Midbrain (tissue), 1 donor: Measurements from ENCODE around the gene KLHDC4.

Source experiments
- DNase-seq: peaks from one replicate; lab custom pipeline; 2025; lab: John Stamatoyannopoulos, UW

The KLHDC4 gene

DNA sequence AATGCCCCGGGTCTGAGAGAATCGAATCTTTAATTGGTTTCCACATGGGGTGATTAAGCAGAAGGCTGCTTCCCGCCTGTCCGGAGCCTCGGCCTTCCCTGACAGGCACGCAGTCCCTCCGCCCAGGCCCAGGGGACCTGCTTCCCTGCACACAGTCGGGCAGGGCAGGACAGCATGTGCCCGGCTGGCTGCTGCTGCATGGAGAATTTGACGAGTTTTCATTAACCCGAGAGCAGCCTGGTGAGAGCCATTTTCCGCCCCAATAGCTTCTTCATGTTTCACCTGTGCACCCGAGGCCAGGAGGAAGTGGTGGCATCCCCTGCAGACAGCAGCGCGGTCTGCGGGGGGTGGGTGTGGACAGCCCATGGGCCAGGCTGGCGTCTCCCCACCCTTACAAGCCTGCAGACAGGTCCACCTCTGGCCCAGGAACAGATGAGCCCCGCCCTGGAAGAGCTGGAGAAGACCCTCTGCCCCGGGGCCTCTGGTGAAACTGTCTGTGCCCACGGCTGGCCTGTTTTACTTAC, 67.0 kb downstream of the KLHDC4 start:
- no peak for DNase-seq

DNA sequence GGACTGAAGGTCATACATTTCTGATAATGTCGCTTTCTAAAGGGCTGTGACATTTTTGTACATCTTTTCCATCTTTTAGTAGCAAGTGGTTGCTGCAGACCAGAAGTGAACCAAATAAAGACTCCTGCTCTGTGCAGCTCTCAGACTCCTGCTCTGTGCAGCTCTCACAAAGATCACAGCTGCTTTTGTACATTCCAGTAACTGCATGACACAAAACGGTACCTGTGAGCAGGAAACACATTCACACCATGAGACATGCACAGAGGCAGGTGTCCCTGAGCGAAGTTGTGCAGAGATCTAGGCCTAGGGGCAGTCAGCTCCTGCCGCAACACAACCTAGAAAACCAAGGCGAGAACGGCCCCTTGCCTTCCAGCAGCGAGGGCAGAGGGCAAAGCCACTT, 67.5 kb downstream of the KLHDC4 start:
- DNase-seq, result no peak

DNA sequence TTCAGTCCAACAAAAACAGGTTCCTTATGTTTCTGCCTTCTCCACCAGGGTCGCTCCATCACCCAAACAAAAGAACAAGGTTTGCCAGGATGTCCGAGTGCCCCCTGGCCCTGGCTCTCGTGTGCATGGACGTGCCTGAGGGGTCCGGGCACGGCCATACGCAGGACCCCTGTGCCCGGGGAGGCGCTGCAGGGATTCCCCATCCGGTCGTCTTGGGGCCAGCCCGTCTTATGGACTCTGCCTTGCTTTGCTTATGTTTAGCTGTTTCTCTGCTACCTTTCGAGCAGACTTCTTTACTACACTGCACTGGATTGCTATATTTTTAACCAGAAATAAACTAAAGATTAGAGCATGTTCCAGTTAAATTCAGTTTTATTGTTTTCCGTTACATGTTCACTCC, 68.0 kb downstream of the KLHDC4 start:
- no peak for DNase-seq

DNA sequence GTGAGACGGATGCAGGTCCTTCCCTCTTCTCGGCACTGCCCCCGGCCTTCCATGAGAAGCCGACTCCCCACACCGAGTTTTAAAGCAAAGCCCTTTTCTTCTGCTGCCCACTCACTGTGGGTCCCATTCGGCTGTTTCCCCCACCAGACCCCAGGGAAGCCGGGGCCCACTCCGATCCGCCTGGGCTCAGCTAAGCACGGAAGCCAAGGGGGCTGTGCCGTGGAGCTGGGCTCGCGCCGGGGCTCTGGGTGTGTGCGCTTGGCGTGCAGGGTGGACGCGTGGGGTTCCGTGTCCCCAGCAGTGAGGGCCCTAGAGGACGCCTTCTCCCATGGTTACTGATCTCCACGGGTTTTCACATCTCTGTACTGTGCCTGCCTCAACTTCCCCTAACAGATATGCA, 68.5 kb downstream of the KLHDC4 start:
- DNase-seq, result no peak

DNA sequence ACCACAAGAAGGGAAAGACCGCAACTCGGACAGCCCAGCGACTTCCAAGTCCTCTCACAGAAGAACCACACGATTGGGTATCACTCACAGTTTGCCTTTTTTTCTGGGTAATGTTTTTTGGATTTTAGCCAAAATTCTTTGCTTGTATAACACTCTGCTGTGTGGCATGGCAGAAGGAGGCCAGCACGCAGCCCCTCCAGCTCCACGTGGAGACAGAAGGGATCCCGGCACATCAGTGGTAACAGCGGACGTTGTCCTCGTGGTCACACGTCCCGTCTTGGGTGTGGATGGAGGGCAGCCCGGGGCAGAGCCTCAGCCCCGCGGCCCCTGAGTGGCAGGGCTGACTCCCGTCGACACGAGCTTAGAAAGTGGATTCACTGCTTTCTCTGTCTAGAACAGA, 69.1 kb downstream of the KLHDC4 start:
- DNase-seq, result no peak

DNA sequence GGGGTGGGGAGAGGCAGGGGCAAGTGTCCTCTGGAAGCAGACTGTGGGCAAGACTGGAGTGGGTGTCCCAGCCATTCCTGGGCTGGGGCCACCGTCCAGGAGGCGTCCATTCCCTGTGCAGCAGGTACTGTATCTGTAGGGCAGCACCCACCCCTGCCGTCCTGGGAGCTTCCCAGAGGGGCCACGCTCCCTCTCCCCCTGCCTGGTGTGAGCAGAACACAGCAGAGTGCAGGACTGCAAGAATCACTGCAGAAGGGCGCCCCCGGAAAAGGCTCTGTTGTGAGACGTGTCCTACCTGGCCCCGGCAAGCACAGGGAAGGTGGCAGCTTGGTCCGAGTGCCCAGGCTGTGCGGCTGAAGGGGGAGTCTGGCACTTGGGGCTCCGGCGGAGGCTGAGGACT, 70.3 kb downstream of the KLHDC4 start:
- DNase-seq, result no peak

DNA sequence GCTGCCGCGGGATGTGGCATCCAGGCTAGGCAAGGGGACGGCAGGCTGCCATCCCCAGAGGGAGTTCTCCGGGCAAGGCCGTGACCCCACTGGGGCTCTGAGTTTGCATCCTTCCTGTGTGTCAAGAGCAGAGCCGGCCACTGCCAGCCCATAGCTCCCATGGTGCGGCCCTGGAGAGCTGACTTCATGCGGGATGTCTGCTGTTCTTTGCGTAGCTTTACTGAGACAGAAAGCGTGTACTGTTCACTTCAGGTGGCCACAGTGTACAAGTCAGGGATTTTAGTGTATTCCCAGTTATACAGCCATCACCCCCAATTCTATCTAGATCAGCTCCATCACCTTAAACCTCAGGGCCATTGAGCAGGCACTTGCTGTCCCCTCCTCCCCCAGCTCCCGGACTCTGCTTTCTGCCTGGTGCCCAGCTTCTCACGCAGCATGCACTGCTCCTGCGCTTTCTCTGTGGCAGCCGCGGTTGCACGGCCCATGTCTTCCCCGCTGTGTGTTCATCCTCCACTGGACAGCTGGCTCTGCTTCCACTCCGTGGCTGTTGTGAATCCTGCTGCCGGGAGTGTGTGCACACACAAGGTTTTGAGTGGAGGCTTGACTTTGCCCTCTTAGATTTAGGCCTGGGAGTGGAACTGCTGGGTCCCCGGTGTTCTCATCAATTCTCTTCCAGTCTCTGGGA, 71.2 kb downstream of the KLHDC4 start:
- no peak for DNase-seq

DNA sequence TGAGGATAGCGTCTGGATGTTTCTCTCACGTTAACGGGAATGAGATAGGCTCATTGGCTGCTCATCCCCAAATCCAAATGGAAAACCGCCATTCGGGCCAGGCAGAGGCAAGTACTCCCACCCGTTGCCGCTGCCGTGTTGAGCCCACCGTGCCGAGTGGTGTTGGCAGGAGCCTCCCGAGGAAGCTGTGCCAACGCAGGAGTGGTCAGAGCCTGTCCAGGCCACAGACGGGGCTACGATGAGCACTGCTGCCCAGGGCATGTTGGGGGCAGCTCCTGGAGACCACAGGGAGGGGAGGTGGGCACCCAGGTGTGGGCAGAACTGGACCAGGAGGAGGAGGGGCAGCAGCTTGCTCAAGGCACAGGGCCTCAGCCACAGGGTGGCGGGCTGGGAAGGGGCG, 72.0 kb downstream of the KLHDC4 start:
- DNase-seq, result no peak

DNA sequence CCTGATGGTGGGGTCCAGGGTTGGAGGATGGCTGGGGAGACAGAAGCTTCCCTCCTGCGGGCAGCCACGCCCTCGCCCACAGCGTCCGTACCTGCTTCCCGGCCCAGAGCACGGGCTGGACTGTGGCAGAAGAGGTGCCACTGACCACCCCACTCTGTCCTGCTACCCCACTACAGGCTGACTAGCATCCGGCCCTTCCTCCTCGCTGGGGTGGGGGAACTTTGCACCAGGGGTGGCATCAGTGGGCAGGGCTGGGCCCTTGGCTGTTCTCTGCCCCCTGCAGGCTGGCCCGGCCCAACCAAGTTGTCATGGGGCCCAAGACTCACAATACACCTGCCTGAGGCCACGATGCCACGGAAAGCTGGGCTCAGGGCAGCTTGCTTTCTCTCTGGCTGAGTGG, 73.0 kb downstream of the KLHDC4 start:
- DNase-seq, result no peak

DNA sequence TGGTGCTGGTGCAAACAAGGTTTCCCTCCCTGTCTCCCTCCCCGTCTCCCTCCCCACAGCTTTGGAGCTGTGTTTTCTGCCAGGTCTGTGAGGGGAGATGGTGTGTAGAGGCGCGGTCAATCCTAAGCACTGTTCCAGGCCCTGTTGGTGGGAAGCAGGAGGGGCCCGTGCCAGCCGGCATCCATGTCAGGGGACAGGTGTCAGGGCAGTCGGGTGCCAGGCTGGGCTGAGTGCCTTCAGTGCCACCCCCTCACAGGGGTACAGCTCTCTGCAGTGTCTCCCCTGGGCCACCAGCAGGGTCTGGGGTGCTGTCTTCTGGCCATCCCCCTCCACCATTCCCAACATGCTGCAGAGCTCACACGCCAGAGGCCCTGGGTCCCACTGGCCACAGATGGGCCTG, 73.6 kb downstream of the KLHDC4 start:
- DNase-seq, result no peak

DNA sequence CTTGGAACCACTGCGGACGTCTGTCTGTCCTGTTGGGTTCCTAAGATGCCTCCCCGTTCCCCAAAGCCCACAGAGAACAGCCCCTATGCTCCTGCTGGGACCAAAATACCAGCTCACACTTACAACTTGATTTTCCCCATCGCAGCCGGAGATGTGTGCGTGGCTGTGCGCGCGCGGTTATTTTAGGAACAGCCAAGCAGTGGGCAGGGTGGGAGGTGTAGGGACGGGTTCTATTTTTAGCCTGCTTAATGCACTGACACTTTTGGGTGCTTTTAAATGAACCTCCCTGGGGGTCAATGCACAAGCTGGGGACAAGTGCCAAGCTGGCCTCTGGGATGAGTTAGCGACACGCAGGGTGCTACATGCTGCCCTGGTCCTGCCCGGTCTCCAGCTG, 74.1 kb downstream of the KLHDC4 start:
- DNase-seq, result no peak

DNA sequence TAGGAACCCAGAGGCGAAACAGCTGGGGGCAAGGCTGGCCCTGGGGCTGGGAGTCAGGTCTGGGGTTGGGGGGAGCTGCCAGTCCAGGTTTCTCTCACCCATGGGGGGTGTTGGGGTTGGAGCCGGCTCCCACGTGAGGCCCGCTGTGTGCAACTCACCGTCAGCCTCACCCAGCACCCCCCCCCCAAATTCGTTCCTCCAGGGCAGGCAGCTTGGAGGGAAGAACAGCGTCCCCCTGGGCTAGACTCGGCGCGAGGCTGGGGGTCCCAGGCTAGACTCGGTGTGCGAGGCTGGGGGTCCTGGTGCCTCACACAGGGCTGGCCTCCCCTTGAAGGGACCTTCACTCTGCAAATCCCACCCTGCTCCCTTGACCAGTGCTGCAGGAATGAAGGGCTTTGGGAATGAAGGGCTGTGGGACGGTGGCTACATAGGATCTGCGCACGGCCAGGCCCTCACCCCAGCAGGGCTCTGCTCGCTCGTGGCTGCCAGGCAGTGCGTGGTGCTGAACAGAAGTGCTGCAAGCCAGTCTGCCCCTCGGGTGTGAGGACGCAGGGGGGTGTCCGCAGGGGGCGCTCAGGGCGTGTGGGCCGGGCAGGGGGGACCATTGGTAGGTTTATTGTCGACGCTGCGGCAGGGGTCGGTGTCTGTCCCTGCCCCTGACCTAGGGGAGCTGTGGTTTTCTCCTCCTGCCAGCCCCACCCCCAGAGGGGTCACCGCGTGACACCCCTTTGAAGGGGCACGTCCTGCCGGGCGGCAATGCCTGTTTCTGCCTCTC, 74.7 kb downstream of the KLHDC4 start:
- DNase-seq, result no peak

DNA sequence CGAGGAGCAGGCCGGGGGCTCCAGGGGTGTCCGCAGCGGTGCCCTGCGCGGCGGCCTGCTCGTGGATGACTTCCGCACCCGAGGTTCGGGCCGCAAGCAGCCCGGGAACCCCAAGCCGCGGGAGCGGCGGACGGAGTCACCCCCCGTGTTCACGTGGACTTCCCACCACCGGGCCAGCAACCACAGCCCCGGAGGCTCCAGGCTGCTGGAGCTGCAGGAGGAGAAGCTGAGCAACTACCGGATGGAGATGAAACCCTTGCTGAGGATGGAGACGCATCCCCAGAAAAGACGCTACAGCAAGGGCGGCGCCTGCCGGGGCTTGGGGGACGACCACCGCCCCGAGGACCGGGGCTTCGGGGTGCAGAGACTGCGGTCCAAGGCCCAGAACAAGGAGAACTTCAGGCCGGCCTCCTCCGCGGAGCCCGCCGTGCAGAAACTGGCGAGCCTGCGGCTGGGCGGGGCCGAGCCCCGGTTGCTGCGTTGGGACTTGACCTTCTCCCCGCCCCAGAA, 75.8 kb downstream of the KLHDC4 start:
- DNase-seq, result no peak

DNA sequence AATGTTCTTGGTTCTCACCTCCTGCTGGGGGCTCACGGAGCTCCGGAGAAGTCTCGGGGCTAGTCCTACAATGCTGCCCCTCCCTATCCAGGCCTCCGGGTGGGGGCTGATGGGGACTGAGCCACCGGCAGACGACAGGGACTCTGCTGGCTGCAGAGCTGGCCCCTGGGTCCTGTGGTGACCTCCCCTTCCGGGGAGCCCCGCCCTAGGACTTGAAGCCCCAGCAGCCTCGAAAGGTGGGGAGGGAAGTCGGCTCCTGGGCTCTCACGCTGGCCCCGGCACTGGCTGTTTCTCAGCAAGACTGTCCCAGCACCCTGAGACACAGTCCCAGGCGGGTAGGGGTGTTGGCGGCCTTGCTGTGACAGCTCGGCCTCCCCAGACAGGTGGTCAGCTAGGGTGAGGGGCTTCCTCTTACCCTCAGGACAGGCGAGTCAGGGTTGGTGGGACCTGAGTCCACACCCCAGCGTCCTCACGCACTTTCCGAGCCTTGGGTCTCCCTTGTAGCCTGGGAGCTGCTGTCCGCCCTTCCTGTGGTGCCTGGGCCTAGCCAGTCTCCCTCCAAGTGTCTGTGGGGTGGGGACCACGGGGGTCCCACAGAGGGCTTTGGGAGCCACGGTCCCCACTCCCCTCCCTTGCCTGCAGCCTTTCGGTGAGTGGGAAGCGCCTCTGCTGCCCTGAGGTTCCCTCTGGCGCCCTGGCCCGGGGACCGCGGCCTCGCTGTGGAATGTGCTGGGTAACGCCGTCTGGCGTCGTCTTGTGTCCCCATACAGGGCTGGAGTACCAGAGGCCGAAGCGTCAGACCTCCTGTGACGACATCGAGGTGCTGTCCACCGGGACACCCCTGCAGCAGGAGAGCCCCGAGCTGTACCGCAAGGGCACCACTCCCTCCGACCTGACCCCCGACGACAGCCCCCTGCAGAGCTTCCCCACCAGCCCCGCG, 76.6 kb downstream of the KLHDC4 start:
- no peak for DNase-seq

DNA sequence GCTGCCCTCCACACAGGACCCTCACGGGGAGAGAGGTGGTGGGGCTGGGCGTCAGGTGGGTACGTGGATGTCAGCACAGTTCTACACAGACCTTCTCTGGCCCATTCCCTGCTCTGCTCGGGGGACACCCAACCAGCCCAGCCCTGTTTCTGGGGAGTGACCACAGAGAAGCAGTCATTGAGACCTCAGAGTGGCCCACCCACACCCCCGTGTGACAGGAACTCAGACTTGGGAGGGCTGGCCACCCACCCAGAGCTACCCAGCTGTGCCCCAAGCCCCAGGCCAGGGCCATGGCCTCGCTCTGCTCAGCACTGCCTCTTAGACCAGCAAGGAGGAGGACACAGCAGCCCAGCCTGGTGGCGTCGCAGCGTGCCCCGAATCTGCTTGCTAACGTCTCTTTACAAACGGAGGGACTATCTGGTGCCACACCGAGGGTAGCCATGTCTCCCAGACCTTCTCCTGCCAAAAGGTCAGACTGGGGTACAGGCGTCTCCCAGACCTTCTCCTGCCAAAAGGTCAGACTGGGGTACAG, 77.7 kb downstream of the KLHDC4 start:
- no peak for DNase-seq

DNA sequence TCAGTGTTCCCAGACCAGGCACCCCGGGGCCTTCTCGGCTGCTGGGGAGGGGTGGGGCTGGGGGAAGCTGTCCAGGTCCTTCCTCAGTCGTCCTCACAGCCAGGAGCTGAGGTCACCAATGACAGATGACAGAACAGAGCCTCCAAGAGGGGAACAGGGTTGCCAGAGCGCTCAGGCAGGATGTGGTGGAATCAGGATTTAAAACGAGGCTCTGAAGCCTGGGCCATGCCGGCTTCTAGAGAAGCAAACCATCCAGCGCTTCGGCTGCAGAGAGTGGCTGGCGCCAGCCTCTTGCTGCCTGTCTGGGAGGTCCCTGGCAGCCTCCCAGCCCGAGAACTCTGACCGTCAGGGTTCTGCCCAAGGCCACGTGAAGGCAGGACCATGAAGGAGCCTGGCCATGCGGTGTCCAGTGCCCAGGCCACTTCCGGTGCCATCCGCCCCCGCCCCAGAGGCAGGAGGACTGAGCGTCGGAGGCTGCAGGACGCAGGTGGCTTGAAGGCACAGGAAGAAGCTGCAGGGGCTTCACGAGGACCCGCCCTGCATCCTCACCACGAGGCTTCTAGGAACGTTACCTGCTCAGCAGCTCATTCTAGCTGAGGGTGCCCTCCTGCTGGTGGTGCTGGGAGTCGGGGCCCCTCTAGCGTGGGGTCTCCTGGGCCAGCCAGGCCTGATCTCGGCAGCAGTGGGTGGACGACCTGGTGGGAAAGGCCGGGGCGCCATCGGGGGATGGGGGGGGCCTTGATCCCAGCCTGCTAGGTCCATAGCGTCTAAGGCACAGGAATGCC, 78.5 kb downstream of the KLHDC4 start:
- DNase-seq, result peak; percentile 31

DNA sequence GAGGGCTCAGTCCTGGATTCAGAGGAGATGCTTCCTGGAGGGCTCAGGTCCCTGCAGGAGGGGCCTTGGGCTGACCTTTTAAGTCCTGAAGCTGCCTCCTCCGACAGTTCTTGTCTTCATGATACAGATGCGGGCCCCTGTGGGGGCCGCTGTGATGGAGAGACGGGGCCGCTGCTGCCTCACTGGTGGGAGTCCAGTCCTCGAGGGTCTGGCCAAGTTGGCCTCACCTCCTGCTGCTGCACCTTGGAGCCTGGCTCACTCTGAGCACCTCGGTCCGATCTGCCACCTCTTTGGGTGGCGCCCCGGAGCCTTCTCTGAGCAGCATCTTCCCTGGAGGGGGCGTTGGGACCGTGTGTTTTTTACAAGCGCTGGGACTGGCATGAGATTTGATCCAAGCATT, 79.1 kb downstream of the KLHDC4 start:
- DNase-seq, result no peak

DNA sequence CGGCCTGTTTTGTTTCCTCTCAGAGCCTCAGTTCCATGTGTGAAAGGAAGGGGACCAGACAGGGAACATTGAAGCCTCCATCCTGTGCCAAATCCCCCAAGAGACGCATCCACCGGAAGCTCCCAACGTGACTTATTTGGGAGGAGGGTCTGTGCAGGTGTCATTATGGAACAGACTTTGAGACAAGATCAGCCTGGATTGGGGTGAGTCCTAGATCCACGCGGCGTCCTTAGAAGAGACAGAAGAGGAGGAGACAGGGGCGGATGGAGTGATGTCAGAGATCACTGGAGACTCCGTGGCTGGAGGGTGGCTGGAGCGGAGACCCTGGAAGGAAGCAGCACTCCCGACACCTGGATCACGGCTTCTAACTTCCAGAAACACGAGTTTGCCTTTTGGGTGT, 80.0 kb downstream of the KLHDC4 start:
- no peak for DNase-seq

DNA sequence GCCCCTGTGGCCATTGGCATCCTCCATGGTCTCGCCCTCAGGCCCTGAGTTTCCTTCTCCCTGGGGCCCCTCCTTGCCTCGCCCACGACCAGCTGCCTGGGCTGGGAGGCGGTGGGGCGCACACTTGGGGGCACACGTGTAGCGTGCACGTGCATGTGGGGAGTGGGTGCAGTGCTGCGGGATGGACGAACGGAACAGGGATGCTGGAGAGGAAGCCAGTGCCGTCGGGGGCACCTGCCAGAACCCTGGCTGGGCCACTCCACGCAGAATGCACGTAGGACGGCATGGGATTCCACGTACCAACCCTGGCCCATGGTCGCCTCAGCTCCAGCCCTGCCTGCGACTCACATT, 80.4 kb downstream of the KLHDC4 start:
- DNase-seq, result no peak

DNA sequence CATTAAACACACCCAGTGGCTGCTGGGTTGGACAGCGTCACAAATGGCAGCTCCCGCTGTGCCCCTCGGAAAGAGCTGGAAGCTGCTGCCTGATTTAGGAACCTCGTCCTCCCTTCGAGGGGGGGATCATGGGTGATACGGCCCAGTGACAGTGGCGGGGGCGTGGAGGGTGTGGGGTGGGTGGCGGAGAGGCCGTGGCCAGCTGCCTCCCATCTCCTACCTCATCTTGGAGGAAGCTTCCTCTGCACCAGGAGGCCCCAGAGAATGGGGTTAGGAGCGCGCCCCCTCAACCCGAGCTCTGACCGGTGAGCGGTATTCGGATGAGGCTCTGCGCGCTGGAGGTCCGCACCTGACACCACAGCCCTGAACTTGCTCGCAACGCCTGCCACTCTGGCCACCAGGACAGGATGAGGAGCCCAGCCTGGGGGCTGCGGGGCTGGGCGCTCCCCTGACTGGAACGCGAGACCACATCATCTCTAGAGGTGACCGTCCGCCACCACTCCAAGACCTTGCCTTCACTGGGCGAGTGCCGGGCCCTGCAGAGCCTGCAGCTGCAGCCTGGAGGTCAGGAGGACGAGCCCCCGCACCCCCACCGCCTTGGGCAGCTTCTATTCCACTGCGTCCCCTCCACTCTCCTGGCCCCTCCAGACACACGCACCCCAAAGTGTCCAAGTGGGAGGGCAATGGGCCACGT, 80.9 kb downstream of the KLHDC4 start:
- DNase-seq, result no peak
